Immature natural killer cell (primary cell): ENCODE data around the gene SDR39U1. TPM values are rescaled to one million over a fixed set of nuclear protein-coding genes. Genes with fewer than 3 reads are reported as not detected.
A peak's percentile ranks its signal among the peaks of the same experiment; 100 is the strongest.

Source experiments
- DNase-seq, 3 donors: peaks; one replicate each; pipeline ENCODE4 v3.0.0; 2022; ENCODE audit warnings: mixed read lengths in 1 of 3
- H3K27ac Mint-ChIP-seq, 6 donors: one replicate each; pipeline ENCODE4 v1.8.0; 2020; ENCODE audit warnings: mixed read lengths in 6 of 6, mild to moderate bottlenecking in 5 of 6, inconsistent platforms in 4 of 6, moderate library complexity in 3 of 6
- H3K27me3 Mint-ChIP-seq, 3 donors: one replicate each; pipeline ENCODE4 v1.8.0; 2020 to 2021; ENCODE audit warnings: low read depth in 3 of 3, mild to moderate bottlenecking in 3 of 3, mixed read lengths in 3 of 3, moderate library complexity in 3 of 3, inconsistent platforms in 1 of 3
- H3K36me3 Mint-ChIP-seq, 3 donors: one replicate each; pipeline ENCODE4 v1.8.0; 2020; ENCODE audit warnings: mixed read lengths in 3 of 3, inconsistent platforms in 2 of 3, mild to moderate bottlenecking in 2 of 3
- H3K4me1 Mint-ChIP-seq, 2 donors: one replicate each; pipeline ENCODE4 v1.8.0; 2020; ENCODE audit warnings: inconsistent platforms in 2 of 2, mild to moderate bottlenecking in 2 of 2, mixed read lengths in 2 of 2, moderate library complexity in 1 of 2
- H3K4me3 Mint-ChIP-seq, 5 donors: one replicate each; pipeline ENCODE4 v1.8.0; 2020; ENCODE audit warnings: mild to moderate bottlenecking in 5 of 5, mixed read lengths in 5 of 5, inconsistent platforms in 3 of 5, moderate library complexity in 3 of 5
- H3K9me3 Mint-ChIP-seq, 6 donors: one replicate each; pipeline ENCODE4 v1.8.0; 2020; ENCODE audit warnings: mild to moderate bottlenecking in 6 of 6, mixed read lengths in 6 of 6, inconsistent platforms in 4 of 6, moderate library complexity in 3 of 6
- polyA plus RNA-seq, 3 donors: library from polyadenylated mRNA; unstranded; fragments of 300-500 nt; fragmentation: Illumina TruSeq; gene quantifications; one replicate each; pipeline ENCODE4 v1.2.3, GENCODE V29; 2021

The SDR39U1 gene
- polyA plus RNA-seq, 3 donors from 2014 or later = 62.2 to 91.2 (median 82.6) TPM

DNA sequence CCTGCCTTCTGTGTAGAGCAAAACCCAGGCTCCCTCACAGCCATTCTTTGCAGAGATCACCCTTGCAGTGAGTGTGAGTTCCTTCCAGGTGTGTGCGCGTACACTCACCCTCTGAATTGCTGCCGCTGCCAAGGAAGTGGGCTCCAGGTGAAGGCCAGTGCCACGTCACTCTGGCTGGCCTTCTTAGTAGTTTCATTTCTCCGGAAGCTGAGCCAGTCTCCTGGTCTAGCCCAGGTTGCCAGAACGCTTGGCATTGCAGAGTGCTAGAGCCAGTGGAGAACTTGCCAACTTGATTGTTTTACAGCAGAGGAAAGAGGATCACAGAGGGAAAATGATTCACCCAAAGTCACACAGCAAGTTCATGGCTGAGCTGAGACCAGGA lies 24.1 kb downstream of the SDR39U1 start:
- no peak for DNase-seq
- H3K4me1 Mint-ChIP-seq = no peaks in the 10 kb centered on the region
- peaks cover 2 to 4% (median 3%) of the 10 kb centered on the region in 3 donors for H3K27me3 Mint-ChIP-seq
- no peak overlapping the region for H3K27ac Mint-ChIP-seq
- no peaks in the 10 kb centered on the region for H3K36me3 Mint-ChIP-seq
- no peaks in the 10 kb centered on the region for H3K9me3 Mint-ChIP-seq
- H3K4me3 Mint-ChIP-seq = no peak overlapping the region

DNA sequence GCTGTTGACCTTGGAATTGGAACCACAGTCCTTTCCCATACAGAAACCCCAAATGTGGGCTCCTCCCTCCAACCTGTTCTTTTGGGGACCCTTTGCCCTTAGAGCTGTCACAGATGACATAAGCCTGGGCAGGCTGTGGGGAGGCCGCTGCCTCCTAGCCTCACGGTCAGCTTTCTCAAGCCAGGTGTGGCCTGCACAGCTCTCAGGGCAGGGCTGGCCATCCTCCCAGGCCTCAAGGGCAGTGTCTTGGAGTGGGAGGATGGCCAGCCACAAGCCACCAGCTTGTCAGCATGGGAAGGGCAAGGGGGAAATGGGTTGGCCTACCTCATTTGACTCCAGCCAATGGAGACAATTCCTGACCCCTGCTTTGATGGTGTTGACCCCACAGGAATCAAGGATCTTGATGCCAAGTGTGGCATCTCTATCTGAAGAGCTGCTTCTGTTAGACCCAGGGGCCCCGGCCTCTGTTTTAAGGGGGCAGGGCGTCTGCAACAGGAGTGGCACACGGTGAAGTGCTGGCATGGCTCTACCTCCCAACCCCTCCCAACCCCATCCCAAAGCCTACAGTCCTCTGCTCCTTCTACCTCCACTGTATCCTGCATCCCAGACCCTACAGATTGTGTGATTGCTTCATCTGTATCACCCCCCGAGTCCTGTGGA lies 24.6 kb downstream of the SDR39U1 start:
- Mint-ChIP-seq H3K4me3 (no peak overlapping the region), H3K27me3 (peaks cover 2 to 4% (median 3%) of the 10 kb centered on the region in 3 donors), H3K36me3 (no peaks in the 10 kb centered on the region), H3K9me3 (no peaks in the 10 kb centered on the region), H3K4me1 (no peaks in the 10 kb centered on the region), H3K27ac (no peak overlapping the region)
- no peak for DNase-seq

DNA sequence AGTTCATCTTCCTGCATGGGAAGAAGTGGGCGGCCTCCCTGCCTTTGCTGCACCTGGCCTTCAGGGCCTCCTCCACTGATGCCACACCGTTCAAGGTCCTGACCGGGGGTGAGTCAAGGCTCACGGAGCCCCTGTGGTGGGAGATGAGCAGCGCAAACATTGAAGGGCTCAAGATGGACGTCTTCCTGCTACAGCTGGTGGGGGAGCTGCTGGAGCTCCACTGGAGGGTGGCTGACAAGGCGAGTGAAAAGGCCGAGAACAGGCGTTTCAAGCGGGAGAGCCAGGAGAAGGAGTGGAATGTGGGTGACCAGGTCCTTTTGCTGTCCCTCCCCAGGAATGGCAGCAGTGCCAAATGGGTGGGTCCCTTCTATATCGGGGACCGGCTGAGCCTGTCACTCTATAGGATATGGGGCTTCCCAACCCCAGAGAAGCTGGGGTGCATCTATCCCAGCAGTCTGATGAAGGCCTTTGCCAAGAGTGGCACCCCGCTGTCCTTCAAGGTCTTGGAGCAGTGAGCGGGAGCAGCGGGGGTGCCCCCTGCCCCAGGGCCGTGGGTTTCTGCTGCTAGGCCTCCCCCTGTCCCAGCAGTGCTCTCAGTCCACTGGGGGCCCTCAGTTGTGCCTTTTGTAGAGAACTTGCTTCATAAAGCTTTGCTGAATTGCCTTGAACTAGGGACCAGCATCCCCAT lies 25.5 kb downstream of the SDR39U1 start:
- no peak overlapping the region for H3K27ac Mint-ChIP-seq
- no peak for DNase-seq

DNA sequence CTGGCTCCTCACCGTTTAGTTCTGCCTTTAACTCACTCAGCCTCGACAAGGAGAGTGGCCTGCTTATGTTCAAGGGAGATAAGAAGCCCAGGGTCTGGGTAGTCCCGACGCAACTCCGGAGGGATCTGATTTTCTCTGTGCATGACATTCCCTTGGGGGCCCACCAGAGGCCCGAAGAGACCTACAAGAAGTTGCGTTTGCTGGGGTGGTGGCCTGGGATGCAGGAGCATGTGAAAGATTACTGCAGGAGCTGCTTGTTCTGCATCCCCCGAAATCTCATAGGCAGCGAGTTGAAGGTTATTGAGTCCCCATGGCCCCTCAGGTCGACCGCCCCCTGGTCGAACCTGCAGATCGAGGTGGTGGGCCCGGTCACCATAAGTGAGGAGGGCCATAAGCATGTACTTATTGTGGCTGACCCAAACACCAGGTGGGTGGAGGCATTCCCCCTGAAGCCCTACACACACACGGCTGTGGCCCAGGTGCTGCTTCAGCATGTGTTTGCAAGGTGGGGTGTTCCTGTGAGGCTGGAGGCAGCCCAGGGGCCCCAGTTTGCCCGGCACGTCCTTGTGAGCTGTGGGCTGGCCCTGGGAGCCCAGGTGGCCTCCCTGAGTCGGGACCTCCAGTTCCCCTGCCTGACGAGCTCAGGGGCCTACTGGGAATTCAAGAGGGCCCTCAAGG lies 26.2 kb downstream of the SDR39U1 start:
- Mint-ChIP-seq H3K4me1 (no peaks in the 10 kb centered on the region), H3K9me3 (no peaks in the 10 kb centered on the region), H3K27ac (no peak overlapping the region), H3K4me3 (no peak overlapping the region), H3K36me3 (no peaks in the 10 kb centered on the region), H3K27me3 (peaks cover under 1 to 4% (median 3%) of the 10 kb centered on the region in 3 donors)
- no peak for DNase-seq

More for the DNA sequence above, 25.5 kb downstream of the SDR39U1 start:
- Mint-ChIP-seq H3K36me3 (no peaks in the 10 kb centered on the region), H3K4me3 (no peak overlapping the region), H3K9me3 (no peaks in the 10 kb centered on the region), H3K27me3 (peaks cover 2 to 4% (median 3%) of the 10 kb centered on the region in 3 donors), H3K4me1 (no peaks in the 10 kb centered on the region)

DNA sequence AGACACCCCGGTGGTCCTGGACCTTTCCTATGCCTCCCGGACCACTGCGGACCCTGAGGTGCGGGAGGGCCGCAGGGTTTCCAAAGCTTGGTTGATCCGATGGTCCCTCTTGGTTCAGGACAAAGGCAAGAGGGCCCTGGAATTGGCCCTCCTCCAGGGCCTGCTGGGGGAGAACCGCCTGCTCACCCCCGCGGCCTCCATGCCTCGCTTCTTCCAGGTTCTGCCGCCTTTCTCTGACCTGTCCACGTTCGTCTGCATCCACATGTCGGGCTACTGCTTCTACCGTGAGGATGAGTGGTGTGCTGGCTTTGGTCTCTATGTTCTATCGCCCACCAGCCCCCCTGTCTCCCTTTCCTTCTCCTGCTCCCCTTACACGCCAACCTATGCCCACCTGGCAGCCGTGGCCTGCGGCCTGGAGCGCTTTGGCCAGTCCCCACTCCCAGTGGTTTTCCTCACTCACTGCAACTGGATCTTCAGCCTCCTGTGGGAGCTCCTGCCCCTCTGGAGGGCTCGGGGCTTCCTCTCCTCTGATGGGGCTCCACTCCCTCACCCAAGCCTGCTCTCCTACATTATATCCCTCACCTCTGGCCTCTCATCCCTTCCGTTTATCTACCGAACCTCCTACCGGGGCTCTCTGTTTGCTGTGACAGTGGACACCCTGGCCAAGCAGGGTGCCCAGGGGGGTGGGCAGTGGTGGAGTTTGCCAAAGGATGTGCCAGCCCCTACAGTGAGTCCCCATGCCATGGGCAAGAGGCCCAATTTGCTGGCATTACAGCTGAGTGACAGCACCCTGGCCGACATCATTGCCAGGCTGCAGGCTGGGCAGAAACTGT lies 26.9 kb downstream of the SDR39U1 start:
- no peak for DNase-seq
- H3K36me3 Mint-ChIP-seq = no peaks in the 10 kb centered on the region
- H3K27ac Mint-ChIP-seq = no peak overlapping the region
- H3K4me1 Mint-ChIP-seq = no peaks in the 10 kb centered on the region
- no peak overlapping the region for H3K4me3 Mint-ChIP-seq
- H3K27me3 Mint-ChIP-seq = peaks cover 0 to 5% (median 4%) of the 10 kb centered on the region in 3 donors
- no peaks in the 10 kb centered on the region for H3K9me3 Mint-ChIP-seq

DNA sequence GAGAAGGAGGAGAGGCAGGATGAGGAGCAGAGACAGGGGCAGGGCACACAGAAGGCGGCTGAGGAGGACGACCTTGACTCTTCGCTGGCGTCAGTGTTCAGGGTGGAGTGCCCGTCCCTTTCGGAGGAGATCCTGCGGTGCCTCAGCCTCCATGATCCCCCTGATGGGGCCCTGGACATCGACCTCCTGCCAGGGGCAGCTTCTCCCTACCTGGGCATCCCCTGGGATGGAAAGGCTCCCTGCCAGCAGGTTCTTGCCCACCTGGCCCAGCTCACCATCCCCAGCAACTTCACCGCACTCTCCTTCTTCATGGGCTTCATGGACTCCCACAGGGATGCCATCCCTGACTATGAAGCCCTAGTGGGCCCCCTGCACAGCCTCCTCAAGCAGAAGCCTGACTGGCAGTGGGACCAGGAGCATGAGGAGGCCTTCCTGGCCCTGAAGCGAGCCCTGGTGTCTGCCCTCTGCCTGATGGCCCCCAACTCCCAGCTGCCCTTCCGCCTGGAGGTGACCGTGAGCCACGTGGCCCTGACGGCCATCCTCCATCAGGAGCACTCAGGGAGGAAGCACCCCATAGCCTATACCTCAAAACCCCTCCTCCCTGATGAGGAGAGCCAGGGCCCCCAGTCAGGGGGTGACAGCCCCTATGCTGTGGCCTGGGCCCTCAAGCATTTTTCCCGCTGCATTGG lies 27.7 kb downstream of the SDR39U1 start:
- Mint-ChIP-seq H3K9me3 (no peaks in the 10 kb centered on the region), H3K4me1 (no peaks in the 10 kb centered on the region), H3K27ac (no peak overlapping the region), H3K27me3 (peaks cover 0 to 4% (median 4%) of the 10 kb centered on the region in 3 donors), H3K4me3 (no peak overlapping the region), H3K36me3 (no peaks in the 10 kb centered on the region)
- no peak for DNase-seq

DNA sequence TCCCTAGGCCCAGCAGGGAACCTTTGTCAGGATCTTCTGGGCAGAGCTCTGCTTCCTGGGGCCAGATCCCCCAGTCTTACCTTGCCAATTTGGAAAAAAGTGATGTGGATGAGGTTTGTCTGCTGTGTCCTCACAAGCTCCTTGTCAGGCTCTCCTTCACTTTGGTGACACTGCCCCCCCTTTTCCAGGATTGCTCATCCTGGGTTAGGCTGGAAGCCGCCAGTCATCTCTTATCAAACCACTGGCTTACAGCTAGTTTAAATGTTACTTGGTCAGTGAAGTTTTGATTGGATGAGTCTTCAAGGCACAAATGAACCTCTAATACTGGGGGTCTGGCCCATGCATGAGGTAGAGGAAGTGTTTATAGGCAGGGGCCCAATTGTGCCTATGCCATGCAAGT lies 28.5 kb downstream of the SDR39U1 start:
- Mint-ChIP-seq H3K4me3 (no peak overlapping the region), H3K4me1 (no peaks in the 10 kb centered on the region), H3K36me3 (no peaks in the 10 kb centered on the region), H3K27me3 (peaks cover 0 to 4% (median 4%) of the 10 kb centered on the region in 3 donors), H3K9me3 (no peaks in the 10 kb centered on the region), H3K27ac (no peak overlapping the region)
- DNase-seq = no peak

DNA sequence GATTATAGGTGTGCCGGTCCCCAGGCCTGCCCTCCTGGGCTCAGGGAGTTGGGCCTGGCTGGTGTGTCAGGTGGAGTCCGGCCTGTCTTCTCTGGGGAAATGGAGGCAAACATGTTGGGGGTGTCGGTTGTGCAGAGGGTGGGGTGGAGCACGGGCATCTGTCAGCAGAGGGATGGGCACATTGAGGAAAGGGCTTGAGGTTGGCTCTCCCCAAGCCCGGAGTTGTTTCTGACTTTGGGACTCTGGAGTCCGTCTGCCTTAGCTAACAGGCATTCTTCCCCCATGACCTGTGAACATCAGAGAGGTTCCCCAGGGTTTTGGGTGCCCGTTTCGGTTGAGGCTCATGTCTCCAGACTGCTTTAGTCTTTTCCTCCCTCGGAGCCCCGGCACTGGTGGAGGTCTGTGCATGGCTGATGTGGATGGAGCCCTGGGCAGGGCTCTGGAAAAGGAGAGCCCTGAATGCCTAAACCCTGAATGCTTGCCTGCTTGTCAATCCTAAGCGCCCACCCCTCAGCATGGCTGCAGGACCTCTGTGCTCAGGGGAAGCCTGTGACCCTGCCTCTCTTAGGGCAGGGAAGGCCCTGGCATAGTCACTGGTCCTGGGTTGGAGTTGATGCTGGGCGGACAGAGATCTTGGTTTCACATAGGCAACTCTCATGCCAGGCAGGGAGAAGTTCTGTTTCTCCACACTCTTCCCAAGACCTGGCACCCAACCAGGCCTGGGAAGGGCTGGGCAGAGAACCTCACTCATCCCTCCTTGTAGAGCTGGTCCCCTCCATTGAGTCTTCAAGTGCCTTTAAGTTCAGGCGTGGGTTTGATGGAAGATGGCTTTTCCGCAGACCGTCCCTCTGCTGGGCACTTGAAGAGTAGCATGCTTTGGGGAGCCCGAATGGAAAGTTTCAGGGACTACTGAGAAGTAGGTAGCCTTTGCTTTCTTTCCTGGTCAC lies 30.9 kb downstream of the SDR39U1 start:
- Mint-ChIP-seq H3K27me3 (peaks cover 0 to 4% (median 2%) of the 10 kb centered on the region in 3 donors), H3K4me3 (no peak overlapping the region), H3K36me3 (no peaks in the 10 kb centered on the region), H3K4me1 (no peaks in the 10 kb centered on the region), H3K27ac (no peak overlapping the region), H3K9me3 (no peaks in the 10 kb centered on the region)
- peak in 2 of 3 donors; percentile 16 to 30 for DNase-seq

DNA sequence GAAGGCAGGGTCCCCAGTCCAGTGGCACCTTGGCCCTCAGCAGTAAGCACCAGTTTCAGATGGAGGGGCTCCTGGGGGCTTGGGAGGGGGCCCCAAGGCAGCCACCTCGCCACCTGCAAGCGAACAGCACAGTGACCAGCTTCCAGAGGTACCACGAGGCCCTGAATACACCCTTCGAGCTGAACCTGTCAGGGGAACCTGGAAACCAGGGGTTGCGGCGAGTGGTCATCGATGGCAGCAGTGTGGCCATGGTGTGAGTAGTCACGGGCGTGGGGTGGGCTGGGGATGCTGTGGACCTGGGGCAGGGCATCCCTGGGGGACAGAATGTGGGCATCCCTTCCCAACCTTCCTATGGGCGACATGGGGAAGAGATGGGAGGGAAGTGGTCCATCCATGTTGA lies 32.6 kb downstream of the SDR39U1 start:
- Mint-ChIP-seq H3K4me1 (no peaks in the 10 kb centered on the region), H3K36me3 (no peaks in the 10 kb centered on the region), H3K9me3 (no peaks in the 10 kb centered on the region), H3K4me3 (no peak overlapping the region), H3K27ac (no peak overlapping the region), H3K27me3 (peaks cover 0 to 7% (median 3%) of the 10 kb centered on the region in 3 donors)
- DNase-seq = no peak

DNA sequence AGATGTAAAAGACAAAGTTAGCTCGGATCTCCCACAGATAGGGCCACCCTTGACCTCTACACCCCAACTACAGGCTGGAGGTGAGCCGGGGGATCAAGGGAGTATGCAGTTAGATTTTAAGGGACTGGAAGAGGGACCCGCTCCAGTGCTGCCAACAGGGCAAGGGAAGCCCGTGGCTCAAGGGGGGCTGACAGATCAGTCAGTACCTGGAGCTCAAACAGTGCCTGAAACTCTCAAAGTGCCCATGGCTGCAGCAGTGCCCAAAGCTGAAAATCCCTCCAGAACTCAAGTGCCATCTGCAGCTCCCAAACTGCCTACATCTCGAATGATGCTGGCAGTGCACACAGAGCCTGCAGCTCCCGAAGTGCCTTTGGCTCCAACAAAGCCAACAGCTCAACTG lies 33.4 kb downstream of the SDR39U1 start:
- Mint-ChIP-seq H3K9me3 (no peaks in the 10 kb centered on the region), H3K27me3 (peaks cover 0 to 12% (median 5%) of the 10 kb centered on the region in 3 donors), H3K27ac (no peak overlapping the region), H3K4me3 (no peak overlapping the region), H3K4me1 (no peaks in the 10 kb centered on the region), H3K36me3 (no peaks in the 10 kb centered on the region)
- no peak for DNase-seq

DNA sequence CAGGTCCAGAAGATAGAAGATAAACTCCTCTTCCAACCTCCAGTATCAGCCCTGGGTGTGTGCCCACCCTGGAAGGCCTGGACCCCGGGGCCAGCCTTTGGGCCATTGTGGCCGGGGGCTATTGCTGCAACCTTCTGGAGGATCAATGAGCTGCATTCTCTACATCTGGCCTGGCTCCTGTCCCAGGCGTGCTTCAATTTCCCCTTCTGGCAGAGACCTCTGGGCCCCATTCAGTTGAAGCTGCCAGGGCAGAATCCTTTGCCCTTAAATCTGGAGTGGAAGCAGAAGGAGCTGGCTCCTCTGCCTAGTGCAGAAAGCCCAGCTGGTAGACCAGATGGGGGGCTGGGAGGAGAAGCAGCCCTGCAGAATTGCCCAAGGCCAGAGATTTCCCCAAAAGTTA lies 33.8 kb downstream of the SDR39U1 start:
- H3K36me3 Mint-ChIP-seq = no peaks in the 10 kb centered on the region
- no peak overlapping the region for H3K4me3 Mint-ChIP-seq
- DNase-seq = no peak
- no peaks in the 10 kb centered on the region for H3K9me3 Mint-ChIP-seq
- no peak overlapping the region for H3K27ac Mint-ChIP-seq
- peaks cover 3 to 13% (median 5%) of the 10 kb centered on the region in 3 donors for H3K27me3 Mint-ChIP-seq
- H3K4me1 Mint-ChIP-seq = no peaks in the 10 kb centered on the region

DNA sequence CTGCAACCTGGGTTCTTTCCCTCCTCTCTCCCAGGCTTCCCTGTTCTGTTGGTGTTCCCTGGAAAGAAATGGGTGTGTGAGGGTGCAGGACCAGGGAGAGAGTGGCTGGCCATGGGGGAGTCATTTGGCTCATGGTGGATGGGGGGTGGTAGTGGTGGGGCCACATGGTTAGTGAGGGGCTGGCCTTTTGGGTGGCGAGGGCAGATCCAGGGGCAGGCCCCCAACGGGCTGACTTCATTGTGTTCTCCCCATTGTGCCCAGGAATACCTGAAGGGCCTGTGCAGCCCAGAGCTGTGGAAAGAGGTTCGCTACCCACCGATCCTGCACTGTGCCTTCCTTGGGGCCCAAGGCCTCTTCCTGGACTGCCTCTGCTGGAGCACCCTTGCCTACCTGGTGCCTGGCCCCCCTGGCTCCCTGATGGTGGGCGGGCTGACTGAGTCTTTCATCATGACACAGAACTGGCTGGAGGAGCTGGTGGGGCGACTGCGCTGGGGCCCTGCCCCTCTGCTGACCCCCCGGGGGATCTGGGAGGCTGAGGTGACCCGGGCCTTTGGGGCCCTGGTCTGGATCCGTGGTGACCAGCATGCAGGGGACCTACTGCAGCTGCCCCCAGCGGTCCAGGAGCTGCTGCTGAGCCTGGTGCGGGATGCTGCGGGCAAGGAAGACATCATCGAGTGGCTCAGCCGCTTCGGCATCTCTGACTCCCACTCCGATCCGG lies 34.8 kb downstream of the SDR39U1 start:
- Mint-ChIP-seq H3K4me3 (no peak overlapping the region), H3K27ac (no peak overlapping the region), H3K36me3 (no peaks in the 10 kb centered on the region), H3K9me3 (peaks cover 0 to 2% (median 0%) of the 10 kb centered on the region in 6 donors), H3K27me3 (peaks cover 4 to 16% (median 5%) of the 10 kb centered on the region in 3 donors), H3K4me1 (no peaks in the 10 kb centered on the region)
- no peak for DNase-seq
